ENCODE measurements around the gene TPM2. TPM values are rescaled to one million over a fixed set of nuclear protein-coding genes. Genes with fewer than 3 reads are reported as not detected.

TPM2 gene
- total RNA-seq, 2 experiments from 2014 or later: 63.1 to 63.5 TPM

GRCh38 chr9:35729101-35729500, 39.4 kb upstream of the TPM2 start:
- Histone ChIP-seq H3K36me3 (ENCODE audit: insufficient read depth, low read length) (peaks cover 38% of the 10 kb centered on the region), H3K9me3 (ENCODE audit: control insufficient read depth in 1 of 2, insufficient read depth in 1 of 2, low read length in 2 of 2) (no peaks in the 10 kb centered on the region), H3K4me3 (ENCODE audit: low read length) (peak overlapping the region; percentile 91), H3K27ac (ENCODE audit: low read depth in 1 of 2, low read length in 2 of 2) (peak overlapping the region in 1 of 2 donors; percentile 83), H3K4me1 (ENCODE audit: insufficient read depth, low read length) (peaks cover 76% of the 10 kb centered on the region), H3K27me3 (ENCODE audit: control insufficient read depth in 1 of 2, insufficient read depth in 2 of 2, low read length in 2 of 2) (no peaks in the 10 kb centered on the region)
- peak in 1 of 14 experiments; percentile 8 for DNase-seq
- POLR2A ChIA-PET: interaction anchor here (0.7 to 3.8 kb wide), 12 partner anchors 15 to 125 kb away, joined by 3 to 25 read pairs (median 4); partner anchors contain the start of genes ARHGEF39, CCDC107, GBA2 and RGP1
- peaks cover 37% of the 10 kb centered on the region for H3K36me3 Mint-ChIP-seq (ENCODE audit: low read depth)
- intact Hi-C loops (cut with DNase I, micrococcal nuclease): no loop called here
- ATAC-seq (ENCODE audit: poor library complexity): no peak
- no peaks in the 10 kb centered on the region for H3K9me3 Mint-ChIP-seq
- no peaks in the 10 kb centered on the region for H3K27me3 Mint-ChIP-seq
- H3K27ac Mint-ChIP-seq: no peak overlapping the region
- CTCF ChIA-PET: interaction anchor here (1.5 to 5.8 kb wide), 9 partner anchors 20 to 153 kb away, joined by 3 to 40 read pairs (median 9); partner anchors contain the start of genes CCDC107, GBA2, RGP1 and RMRP
- H3K4me1 Mint-ChIP-seq (ENCODE audit: low read depth): peaks cover 20% of the 10 kb centered on the region
- no peak for TF ChIP-seq CTCF (IDR thresholded peaks at IDR 0.05)
- H3K4me3 Mint-ChIP-seq: no peak overlapping the region

- ChIA-PET CTCF (interaction anchor here (0.9 to 5.8 kb wide), 15 partner anchors 8 to 154 kb away, joined by 3 to 40 read pairs (median 5); partner anchors contain the start of genes CCDC107, GBA2, RGP1 and RMRP), POLR2A (interaction anchor here (0.7 to 3.8 kb wide), 18 partner anchors 12 to 125 kb away, joined by 3 to 25 read pairs (median 4); partner anchors contain the start of genes ARHGEF39, CCDC107, GBA2 and RGP1)
- H3K27ac Mint-ChIP-seq: no peak overlapping the region
- H3K27me3 Mint-ChIP-seq: no peaks in the 10 kb centered on the region
- Histone ChIP-seq H3K4me1 (ENCODE audit: insufficient read depth, low read length) (peaks cover 68% of the 10 kb centered on the region), H3K9me3 (ENCODE audit: control insufficient read depth in 1 of 2, insufficient read depth in 1 of 2, low read length in 2 of 2) (no peaks in the 10 kb centered on the region), H3K27ac (ENCODE audit: low read depth in 1 of 2, low read length in 2 of 2) (peak overlapping the region in 1 of 2 donors; percentile 40), H3K27me3 (ENCODE audit: control insufficient read depth in 1 of 2, insufficient read depth in 2 of 2, low read length in 2 of 2) (no peaks in the 10 kb centered on the region), H3K4me3 (ENCODE audit: low read length) (peak overlapping the region; percentile 25), H3K36me3 (ENCODE audit: insufficient read depth, low read length) (peaks cover 46% of the 10 kb centered on the region)
- H3K36me3 Mint-ChIP-seq (ENCODE audit: low read depth): peaks cover 43% of the 10 kb centered on the region
- intact Hi-C loops (cut with DNase I, micrococcal nuclease): no loop called here
- H3K4me3 Mint-ChIP-seq: no peak overlapping the region
- no peak for TF ChIP-seq CTCF (IDR thresholded peaks at IDR 0.05)
- ATAC-seq (ENCODE audit: poor library complexity) (no peak), DNase-seq (peak in 6 of 14 experiments; percentile 16 to 70 (median 57))
- H3K4me1 Mint-ChIP-seq (ENCODE audit: low read depth): peaks cover 16% of the 10 kb centered on the region
- H3K9me3 Mint-ChIP-seq: no peaks in the 10 kb centered on the region
Observed at GRCh38 chr9:35728041-35728971, 38.6 kb upstream of the TPM2 start.

GRCh38 chr9:35727676-35728040, 37.9 kb upstream of the TPM2 start:
- no peaks in the 10 kb centered on the region for H3K27me3 Mint-ChIP-seq
- H3K4me3 Mint-ChIP-seq: no peak overlapping the region
- ChIA-PET CTCF (interaction anchor here (0.9 to 5.8 kb wide), 12 partner anchors 8 to 155 kb away, joined by 3 to 26 read pairs (median 6); partner anchors contain the start of genes CCDC107, GBA2, RGP1 and RMRP), POLR2A (interaction anchor here (0.8 to 3.8 kb wide), 11 partner anchors 10 to 124 kb away, joined by 3 to 25 read pairs (median 5); partner anchors contain the start of genes ARHGEF39, CCDC107, GBA2 and RGP1)
- peaks cover 46% of the 10 kb centered on the region for H3K36me3 Mint-ChIP-seq (ENCODE audit: low read depth)
- no peaks in the 10 kb centered on the region for H3K9me3 ChIP-seq (ENCODE audit: control insufficient read depth in 1 of 2, insufficient read depth in 1 of 2, low read length in 2 of 2)
- H3K4me1 Mint-ChIP-seq (ENCODE audit: low read depth): peaks cover 11% of the 10 kb centered on the region
- no peak for ATAC-seq (ENCODE audit: poor library complexity)
- H3K36me3 ChIP-seq (ENCODE audit: insufficient read depth, low read length): peaks cover 51% of the 10 kb centered on the region
- peak overlapping the region in 1 of 2 donors; percentile 40 for H3K27ac ChIP-seq (ENCODE audit: low read depth in 1 of 2, low read length in 2 of 2)
- no peaks in the 10 kb centered on the region for H3K9me3 Mint-ChIP-seq
- DNase-seq: no peak
- TF ChIP-seq CTCF (IDR thresholded peaks at IDR 0.05): no peak
- no peak overlapping the region for H3K27ac Mint-ChIP-seq
- H3K27me3 ChIP-seq (ENCODE audit: control insufficient read depth in 1 of 2, insufficient read depth in 2 of 2, low read length in 2 of 2): no peaks in the 10 kb centered on the region
- intact Hi-C loops (cut with DNase I, micrococcal nuclease): loop anchor here in 1 of 2 experiments (2.0 kb wide), 1 partner anchor 31 kb away; no protein-coding TSS in a partner anchor
- peaks cover 61% of the 10 kb centered on the region for H3K4me1 ChIP-seq (ENCODE audit: insufficient read depth, low read length)
- peak overlapping the region; percentile 25 for H3K4me3 ChIP-seq (ENCODE audit: low read length)
